PC-3 (cell line): ENCODE results near the gene SEMA3D. TPM values are rescaled to one million over a fixed set of nuclear protein-coding genes. Genes with fewer than 3 reads are reported as not detected.

Experiments used
- ATAC-seq: fragments of 200-7000 bp; cut with Tn5 transposase; 2 replicates; pipeline ENCODE4 v1.9.1; 2020; ENCODE audit warnings: mild to moderate bottlenecking, moderate library complexity
- BruUV-seq: library from RNA; stranded (reverse); fragments of 400-500 nt; replicated peaks from 2 replicates; lab custom pipeline; 2021; lab: Mats Ljungman, UMichigan
- CTCF ChIA-PET: fragments of 300-600 bp; sonication (Branson Sonifier 250); formaldehyde crosslinking; loops from one replicate; lab custom pipeline; 2022; ENCODE audit warnings: antibody characterized with exemption; lab: Charles Lee
- POLR2A ChIA-PET: fragments of 300-600 bp; sonication (Branson Sonifier 250); formaldehyde crosslinking; loops from one replicate; lab custom pipeline; 2022; ENCODE audit warnings: antibody characterized with exemption; ENCODE audit not compliant: unreplicated experiment; lab: Charles Lee
- DNase-seq: peaks from one replicate; pipeline ENCODE4 v3.0.0-alpha.2; 2015
- H2AFZ ChIP-seq: fragments of 300-600 bp; sonication (generic); 2 replicates; pipeline ENCODE4 v1.6.0; 2016; ENCODE audit warnings: antibody characterized with exemption, low read length
- H3F3A ChIP-seq: fragments of 300-600 bp; sonication (generic); one replicate; pipeline ENCODE4 v1.6.0; 2017; ENCODE audit warnings: antibody characterized with exemption, low read length, control low read depth, mild to moderate bottlenecking; ENCODE audit not compliant: unreplicated experiment
- H3K27ac ChIP-seq: fragments of 300-600 bp; sonication (generic); 2 replicates; pipeline ENCODE4 v1.5.1; 2016; ENCODE audit warnings: mild to moderate bottlenecking, low read length
- H3K27me3 ChIP-seq: fragments of 300-600 bp; sonication (generic); 2 replicates; pipeline ENCODE4 v1.6.1; 2016; ENCODE audit warnings: low read length, mixed read lengths
- H3K36me3 ChIP-seq: fragments of 300-600 bp; sonication (generic); 2 replicates; pipeline ENCODE4 v1.6.1; 2016; ENCODE audit warnings: low read depth, mixed run types, low read length, mixed read lengths
- H3K4me1 ChIP-seq: fragments of 300-600 bp; sonication (generic); 2 replicates; pipeline ENCODE4 v1.5.1; 2016; ENCODE audit warnings: low read length; ENCODE audit not compliant: insufficient read depth
- H3K4me2 ChIP-seq: fragments of 300-600 bp; sonication (generic); 2 replicates; pipeline ENCODE4 v1.6.0; 2016; ENCODE audit warnings: low read length
- H3K4me3 ChIP-seq: fragments of 300-600 bp; sonication (generic); 2 replicates; pipeline ENCODE4 v1.5.1; 2016; ENCODE audit warnings: mild to moderate bottlenecking, low read length, mixed read lengths
- H3K79me2 ChIP-seq: fragments of 300-600 bp; sonication (generic); 2 replicates; pipeline ENCODE4 v1.6.1; 2017; ENCODE audit warnings: low read length, mixed read lengths
- H3K9ac ChIP-seq: fragments of 300-600 bp; sonication (generic); 2 replicates; pipeline ENCODE4 v1.6.0; 2016; ENCODE audit warnings: mild to moderate bottlenecking, low read length
- H3K9me2 ChIP-seq: fragments of 300-600 bp; sonication (generic); replicated peaks from 2 replicates; pipeline ENCODE4 v1.6.1; 2016; ENCODE audit warnings: mixed run types, low read length, mixed read lengths
- H3K9me3 ChIP-seq: fragments of 300-600 bp; sonication (generic); 2 replicates; pipeline ENCODE4 v1.6.1; 2016; ENCODE audit warnings: low read length, mixed read lengths
- H4K20me1 ChIP-seq: fragments of 300-600 bp; sonication (generic); 2 replicates; pipeline ENCODE4 v1.6.1; 2016; ENCODE audit warnings: low read length, mixed read lengths
- CTCF ChIP-seq: fragments of 300-600 bp; sonication (generic); conservative IDR thresholded peaks from 2 replicates; pipeline ENCODE4 v1.5.1; 2017; ENCODE audit warnings: antibody characterized with exemption, low read depth, mild to moderate bottlenecking, low read length
- EZH2 ChIP-seq: fragments of 300-600 bp; sonication (generic); IDR thresholded peaks from one replicate; pipeline ENCODE4 v1.6.1; 2017; ENCODE audit warnings: antibody characterized with exemption, mild to moderate bottlenecking, low read length; ENCODE audit not compliant: unreplicated experiment
- EZH2phosphoT487 ChIP-seq: fragments of 300-600 bp; sonication (generic); IDR thresholded peaks from 2 replicates; pipeline ENCODE4 v1.6.1; 2018; ENCODE audit warnings: mild to moderate bottlenecking, antibody characterized with exemption, low read length, borderline replicate concordance
- intact Hi-C: fragments of 100-400 bp; cut with micrococcal nuclease; formaldehyde crosslinking; loops from 2 replicates; pipeline ENCODE4 v1.9.0; 2023
- total RNA-seq: library from RNA; depleted of rRNA; stranded (reverse); fragments of >200 nt; gene quantifications from 2 replicates; pipeline ENCODE4 v1.2.3, GENCODE V29; 2014

SEMA3D gene
- total RNA-seq, 1 experiment from 2014 or later: 4.8 TPM

GRCh38 chr7:85154282-85154937 lies 32.4 kb downstream of the SEMA3D start:
- ChIA-PET CTCF (no interaction called here), POLR2A (no interaction called here)
- ATAC-seq (no peak), DNase-seq (no peak)
- Histone ChIP-seq H3K4me3 (no peak overlapping the region), H3K4me2 (no peak overlapping the region), H3K9me3 (no peaks in the 10 kb centered on the region), H3F3A (no peaks in the 10 kb centered on the region), H3K9ac (no peak overlapping the region), H3K27me3 (no peaks in the 10 kb centered on the region), H3K4me1 (peaks cover 4% of the 10 kb centered on the region), H4K20me1 (no peaks in the 10 kb centered on the region), H2AFZ (no peak overlapping the region; the same call in 1 of the 2 replicates), H3K79me2 (no peaks in the 10 kb centered on the region), H3K27ac (no peak overlapping the region), H3K9me2 (no peaks in the 10 kb centered on the region), H3K36me3 (no peaks in the 10 kb centered on the region)
- BruUV-seq: no TSS peak
- intact Hi-C loops: no loop called here
- TF ChIP-seq CTCF (no peak), EZH2 (no peak), EZH2phosphoT487 (no peak)

- intact Hi-C loops: no loop called here
- no peak for DNase-seq
- CTCF ChIA-PET: no interaction called here
These were observed 33.1 kb downstream of the SEMA3D start for GRCh38 chr7:85153715-85154114.

More at GRCh38 chr7:85153715-85154114, 33.1 kb downstream of the SEMA3D start:
- BruUV-seq: no TSS peak
- H3K4me3 ChIP-seq: no peak overlapping the region
- no peaks in the 10 kb centered on the region for H3K27me3 ChIP-seq
- no peak overlapping the region for H3K9ac ChIP-seq
- no peak overlapping the region for H2AFZ ChIP-seq
- POLR2A ChIA-PET: no interaction called here
- H3K27ac ChIP-seq: no peak overlapping the region
- no peaks in the 10 kb centered on the region for H3K9me2 ChIP-seq
- no peaks in the 10 kb centered on the region for H3K79me2 ChIP-seq
- H3F3A ChIP-seq: no peaks in the 10 kb centered on the region
- no peaks in the 10 kb centered on the region for H3K36me3 ChIP-seq
- no peaks in the 10 kb centered on the region for H4K20me1 ChIP-seq
- H3K4me1 ChIP-seq: no peaks in the 10 kb centered on the region
- TF ChIP-seq CTCF: no peak
- no peak for TF ChIP-seq EZH2
- TF ChIP-seq EZH2phosphoT487: no peak
- no peak for ATAC-seq
- no peaks in the 10 kb centered on the region for H3K9me3 ChIP-seq
- H3K4me2 ChIP-seq: no peak overlapping the region
